Hematopoietic multipotent progenitor cell (in vitro differentiated cells): ENCODE data around the gene MIPOL1. TPM values are rescaled to one million over a fixed set of nuclear protein-coding genes. Genes with fewer than 3 reads are reported as not detected.
"Not testable (repeated sequence)": the region's sequence is repeated elsewhere in the genome, so short reads cannot be mapped to it uniquely, and the experiment has no call there.

Experiments used
- DNase-seq, 3 donors: peaks; one replicate each; pipeline ENCODE4 v3.0.0-alpha.2; 2011 to 2015; ENCODE audit warnings: low read depth in 2 of 3, low spot score in 2 of 3
- total RNA-seq: library from RNA; depleted of rRNA; stranded (reverse); fragments of >200 nt; gene quantifications from one replicate; pipeline ENCODE4 v1.2.3, GENCODE V29; 2012

The MIPOL1 gene
- total RNA-seq: 1.3 TPM

DNA sequence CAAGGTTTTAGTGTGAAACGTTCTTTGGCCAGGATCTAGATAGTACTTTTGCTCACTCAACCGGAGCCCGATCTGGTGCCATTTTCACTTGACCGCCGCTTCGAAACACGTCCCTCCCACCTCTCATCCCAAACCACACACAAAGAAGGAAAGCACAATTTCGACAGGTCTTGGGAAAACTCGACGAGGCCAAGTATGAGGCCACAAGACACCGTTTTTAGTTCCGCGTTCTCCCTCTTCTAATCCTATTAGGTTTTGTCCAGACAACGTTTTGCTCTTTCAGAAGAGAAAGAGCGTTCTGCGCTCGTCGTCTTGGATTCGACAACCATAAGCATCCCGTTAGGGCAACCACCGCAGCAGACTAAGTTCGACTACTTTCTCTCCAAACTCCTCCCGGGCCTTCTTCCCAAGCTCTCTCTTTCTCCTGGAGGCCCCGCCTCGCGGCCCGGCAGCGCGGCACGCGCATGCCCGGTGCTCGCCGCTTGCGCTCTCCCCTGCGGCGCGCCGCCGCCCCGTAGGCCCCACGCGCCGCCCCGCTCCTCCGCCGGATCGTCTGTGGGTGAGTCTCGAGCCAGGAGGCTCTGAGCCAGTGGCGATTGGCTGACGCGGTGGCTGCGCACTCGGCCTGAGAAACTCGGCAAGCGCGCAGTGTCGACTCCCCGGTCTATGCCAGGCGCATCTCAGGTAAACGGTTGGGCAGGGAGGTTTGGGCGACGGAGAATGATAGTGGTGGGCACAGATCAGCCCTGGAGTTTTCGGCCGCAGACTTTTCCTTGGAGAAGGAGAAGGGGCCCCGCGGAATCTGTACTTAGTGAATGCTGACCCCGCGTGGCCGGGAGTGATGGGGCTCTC is at the start of gene MIPOL1:
TSS of gene MIPOL1 (plus strand) at position 517 of the 852 bp plus-strand sequence. CDS start 49,952 bp downstream, outside the sequence.
- peak in 2 of 3 donors; percentile 74 to 76 for DNase-seq

- peak in 2 of 3 donors; percentile 31 to 62 for DNase-seq
Measured at GRCh38 chr14:37150414-37150813, 47.3 kb upstream of the MIPOL1 start.

- no peak for DNase-seq
Measured at GRCh38 chr14:37153005-37153404, 44.7 kb upstream of the MIPOL1 start.

- no peak for DNase-seq
Measured at GRCh38 chr14:37153483-37153882, 44.3 kb upstream of the MIPOL1 start.

GRCh38 chr14:37157987-37158386 is 39.8 kb upstream of the MIPOL1 start:
- no peak for DNase-seq

- DNase-seq: not testable (repeated sequence)
Measured at GRCh38 chr14:37162307-37162706, 35.4 kb upstream of the MIPOL1 start.

DNA sequence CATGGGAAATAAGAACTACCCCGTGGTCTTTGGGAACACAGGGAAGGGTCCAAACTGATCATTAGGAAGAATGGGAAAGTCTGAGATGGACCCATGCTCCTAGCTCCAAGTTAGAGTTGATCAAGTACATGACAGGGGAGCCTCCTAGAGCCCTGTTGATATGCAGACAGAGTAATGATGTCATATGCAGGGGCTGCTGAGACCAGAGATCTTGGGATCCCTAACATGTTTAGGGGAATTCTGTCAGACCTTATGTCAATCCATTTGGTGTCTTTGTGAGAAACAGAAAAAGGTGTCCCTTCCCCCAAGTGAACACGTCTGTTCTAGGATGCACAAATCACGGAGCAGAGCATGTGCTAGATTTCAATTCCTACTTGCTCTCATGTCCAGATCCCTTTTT is 31.9 kb upstream of the MIPOL1 start:
- no peak for DNase-seq

DNA sequence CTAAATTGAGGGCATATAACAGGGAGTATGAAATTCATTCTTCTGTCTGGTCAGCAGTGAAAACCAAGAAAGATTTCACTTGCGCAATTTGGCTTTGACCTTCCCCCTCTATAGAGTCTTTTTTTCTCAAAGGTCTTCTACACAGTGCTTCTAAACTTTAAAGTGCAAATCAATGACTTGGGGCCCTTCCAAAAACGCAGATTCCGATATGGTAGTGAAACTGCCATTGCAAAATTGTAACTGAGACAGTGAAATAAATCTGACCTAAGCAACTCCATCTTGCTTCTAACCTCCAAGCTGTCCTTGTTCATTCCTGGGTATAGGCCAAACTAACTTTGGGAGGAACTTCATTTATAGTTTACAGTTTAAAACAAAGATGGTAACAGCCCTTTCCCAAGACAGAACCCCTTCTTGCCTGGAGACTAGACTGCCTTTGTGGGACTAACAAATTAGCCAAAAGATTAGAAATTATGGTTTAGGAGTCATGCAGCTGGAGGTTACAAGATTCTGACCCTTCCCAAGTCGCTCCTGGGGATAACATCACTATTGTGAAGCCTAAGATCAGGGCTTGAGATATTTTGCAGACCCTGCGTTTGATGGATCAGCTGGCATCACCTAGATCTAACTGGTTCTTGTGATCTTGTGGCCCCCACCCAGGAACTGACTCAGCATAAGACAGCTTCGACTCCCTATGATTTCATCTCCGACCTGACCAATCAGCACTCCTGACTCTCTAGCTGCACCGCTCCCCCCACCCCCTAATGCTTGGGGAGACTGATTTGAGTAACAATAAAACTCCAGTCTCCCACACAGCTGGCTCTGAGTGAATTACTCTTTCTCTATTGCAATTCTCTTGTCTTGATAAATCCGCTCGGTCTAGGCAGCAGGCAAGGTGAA is 30.3 kb upstream of the MIPOL1 start:
- DNase-seq: no peak

- DNase-seq: no peak
Measured at GRCh38 chr14:37168721-37169120, 29.0 kb upstream of the MIPOL1 start.

DNA sequence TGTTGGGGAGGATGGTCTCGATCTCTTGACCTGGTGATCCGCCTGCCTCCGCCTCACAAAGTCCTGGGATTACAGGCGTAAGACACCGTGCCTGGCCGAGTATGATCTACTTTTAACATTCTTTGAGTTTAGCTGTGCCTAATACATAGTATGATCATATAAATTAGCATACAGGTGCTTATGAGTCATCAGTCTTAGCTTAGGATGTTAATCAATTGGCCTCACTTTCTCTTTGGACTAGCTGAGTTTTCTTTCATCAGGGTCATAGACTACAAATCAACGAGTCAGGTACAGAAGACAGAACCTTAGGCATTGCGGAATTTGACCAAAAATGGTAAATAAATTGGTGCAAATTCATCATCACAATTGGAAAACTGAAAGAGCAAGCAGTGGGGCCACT is 27.5 kb upstream of the MIPOL1 start:
- DNase-seq: no peak

DNA sequence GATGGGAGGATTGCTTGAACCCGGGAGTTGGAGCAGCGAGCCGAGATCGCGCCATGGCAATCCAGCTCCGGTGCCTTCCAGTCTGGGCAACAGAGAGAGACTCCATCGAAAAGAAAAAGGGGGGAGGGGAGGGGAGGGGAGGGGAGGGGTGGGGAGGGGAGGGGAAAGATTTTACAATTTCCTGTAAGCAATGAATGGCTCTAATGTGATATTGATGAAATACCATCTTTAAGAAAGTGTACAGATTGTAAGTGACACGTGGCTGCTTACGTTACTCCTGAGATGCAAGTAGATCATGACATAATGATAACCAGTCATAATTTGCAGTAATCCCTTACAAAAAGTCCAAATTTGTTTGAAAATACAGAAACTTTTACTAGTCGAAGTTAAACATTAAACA is 26.7 kb upstream of the MIPOL1 start:
- DNase-seq: no peak

GRCh38 chr14:37171678-37172023 is 26.1 kb upstream of the MIPOL1 start:
- DNase-seq: peak in 1 of 3 donors; percentile 5

DNA sequence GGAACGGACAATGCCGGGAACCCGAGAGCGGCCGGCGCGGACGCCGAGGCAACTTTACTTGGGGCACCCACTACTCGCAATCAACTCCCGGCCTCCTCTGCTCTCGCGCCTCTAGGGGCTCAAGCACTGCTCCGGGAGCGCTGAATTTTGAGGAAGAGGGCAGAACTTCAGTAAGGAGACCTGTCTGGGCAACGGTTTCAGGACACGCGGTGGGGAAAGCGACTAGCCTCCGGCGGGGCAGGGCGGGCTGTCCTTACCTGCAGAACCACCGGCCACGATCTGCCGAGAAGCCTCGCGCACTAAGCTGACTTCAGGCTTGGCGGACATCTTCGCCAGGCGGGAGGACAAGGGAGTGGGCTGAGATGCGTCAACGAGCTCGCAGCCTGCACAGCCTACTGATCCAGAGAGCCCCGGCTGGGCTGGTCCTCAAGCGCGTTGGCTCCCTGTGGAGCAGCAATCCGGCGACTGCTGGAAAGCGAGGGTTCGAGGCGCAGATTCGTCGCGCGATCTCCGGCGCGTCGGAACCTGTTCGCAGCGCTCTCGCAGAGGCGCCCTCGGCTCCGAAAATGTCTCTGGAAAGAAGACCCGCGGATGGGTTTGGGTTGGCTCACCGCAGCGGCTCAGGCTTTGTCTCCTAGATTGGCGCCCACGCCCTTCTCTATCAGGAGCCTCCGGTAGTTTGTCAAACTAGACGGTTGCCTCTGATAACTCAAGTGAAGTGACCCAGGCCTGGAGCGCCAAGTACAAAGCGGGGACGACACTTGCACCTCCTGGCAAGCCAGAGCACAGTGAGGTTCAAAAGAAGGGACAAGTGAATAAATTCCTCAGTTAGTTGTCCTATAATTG is 25.5 kb upstream of the MIPOL1 start, which contains the start of gene SLC25A21:
TSS of gene SLC25A21 (minus strand) at position 583 of the 846 bp plus-strand sequence.
- DNase-seq: peak in 2 of 3 donors; percentile 50 to 62

- no peak for DNase-seq
Measured at GRCh38 chr14:37172936-37173614, 24.7 kb upstream of the MIPOL1 start.

DNA sequence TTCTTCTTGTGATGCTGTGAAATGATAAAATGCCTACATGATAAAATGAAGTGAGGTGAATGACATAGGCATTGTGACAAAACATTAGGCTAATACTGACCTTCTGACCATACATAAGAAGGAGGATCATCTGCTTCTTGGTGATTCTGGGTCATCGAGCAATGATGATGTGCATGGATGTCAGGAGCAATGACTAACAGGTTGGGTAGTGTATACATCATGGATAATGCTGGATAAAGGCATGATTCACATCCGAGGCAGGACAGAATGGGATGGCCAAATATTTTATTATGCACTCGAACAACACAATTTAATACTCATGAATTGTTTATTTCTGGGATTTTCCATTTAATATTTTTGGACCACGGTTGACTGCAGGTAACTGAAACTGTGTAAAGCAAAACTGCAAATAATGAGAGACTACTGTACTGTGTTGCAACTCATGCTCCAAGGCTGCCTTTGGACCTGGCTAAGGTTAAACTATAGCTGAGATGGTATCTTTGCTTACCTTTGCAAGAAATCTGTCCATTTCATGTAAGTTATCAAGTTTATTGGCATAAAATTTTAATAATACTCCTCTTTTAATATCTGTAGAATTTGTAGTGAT is 17.7 kb upstream of the MIPOL1 start:
- no peak for DNase-seq

- DNase-seq: not testable (repeated sequence)
Measured at GRCh38 chr14:37180886-37181285, 16.9 kb upstream of the MIPOL1 start.

DNA sequence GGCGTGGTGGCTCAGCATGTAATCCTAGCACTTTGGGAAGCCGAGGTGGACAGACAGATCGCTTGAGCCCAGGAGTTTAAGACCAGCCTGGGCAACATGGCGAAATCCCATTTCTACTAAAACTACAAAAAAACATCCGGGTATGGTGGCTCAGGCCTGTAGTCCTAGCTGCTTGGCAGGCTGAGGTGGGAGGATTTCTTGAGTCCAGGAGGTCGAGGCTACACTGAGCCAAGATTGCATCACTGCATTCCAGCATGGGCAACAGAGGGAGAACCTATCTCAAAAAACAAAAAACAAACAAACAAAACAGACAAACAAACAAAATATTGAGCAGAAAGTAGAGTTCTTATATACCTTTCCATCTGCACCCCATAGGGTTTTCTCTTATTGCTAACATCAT is 16.3 kb upstream of the MIPOL1 start:
- no peak for DNase-seq

GRCh38 chr14:37184520-37184919 is 13.2 kb upstream of the MIPOL1 start:
- not testable (repeated sequence) for DNase-seq

- no peak for DNase-seq
Measured at GRCh38 chr14:37185670-37186069, 12.1 kb upstream of the MIPOL1 start.

- no peak for DNase-seq
Measured at GRCh38 chr14:37186865-37187264, 10.9 kb upstream of the MIPOL1 start.
